HG03378 (cell line): ENCODE data around the gene KIAA1755.

Source experiments
- ATAC-seq: cut with Tn5 transposase; IDR thresholded peaks from one replicate; pipeline ENCODE4 v1.9.1; 2021; ENCODE audit warnings: mild to moderate bottlenecking, moderate library complexity; ENCODE audit not compliant: unreplicated experiment

Gene KIAA1755

GRCh38 chr20:38190936-38191371 lies 69.6 kb downstream of the KIAA1755 start:
- no peak for ATAC-seq

DNA sequence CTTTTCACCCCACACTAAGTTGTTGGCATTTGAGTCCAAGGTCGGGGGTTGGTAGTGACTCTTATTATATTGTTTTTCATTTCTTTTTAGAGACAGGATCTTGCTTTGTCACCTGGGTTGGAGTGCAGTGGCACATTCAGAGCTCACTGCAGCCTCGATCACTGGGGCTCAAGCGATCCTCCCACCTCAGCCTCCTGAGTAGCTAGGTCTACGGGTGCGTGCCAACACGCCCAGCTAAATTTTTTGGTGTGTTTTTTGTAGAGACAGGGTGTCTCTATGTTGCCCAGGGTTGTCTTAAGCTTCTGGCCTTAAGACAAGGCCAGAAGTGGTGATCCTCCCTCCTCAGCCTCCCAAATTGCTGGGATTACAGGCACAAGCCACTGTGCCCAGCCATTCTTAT lies 70.4 kb downstream of the KIAA1755 start:
- no peak for ATAC-seq

DNA sequence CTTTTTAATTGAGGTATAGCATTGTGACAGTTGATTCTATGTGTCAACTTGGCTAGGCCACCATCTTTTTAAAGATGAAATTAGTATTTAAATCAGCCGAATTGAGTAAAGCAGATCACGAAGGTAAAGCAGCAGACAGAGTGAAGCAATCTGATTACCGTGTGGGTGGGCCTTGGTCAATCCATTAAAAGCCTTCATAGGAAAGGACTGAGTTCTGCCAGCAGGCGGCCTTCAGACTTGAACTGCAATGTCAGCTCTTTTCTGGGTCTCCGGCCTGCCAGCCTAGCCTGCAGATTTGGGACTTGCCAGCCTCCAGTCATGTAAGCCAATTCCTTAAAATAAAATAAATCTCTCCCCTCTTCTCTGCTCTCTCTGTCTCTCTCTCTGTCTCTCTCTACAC lies 73.0 kb downstream of the KIAA1755 start:
- no peak for ATAC-seq

DNA sequence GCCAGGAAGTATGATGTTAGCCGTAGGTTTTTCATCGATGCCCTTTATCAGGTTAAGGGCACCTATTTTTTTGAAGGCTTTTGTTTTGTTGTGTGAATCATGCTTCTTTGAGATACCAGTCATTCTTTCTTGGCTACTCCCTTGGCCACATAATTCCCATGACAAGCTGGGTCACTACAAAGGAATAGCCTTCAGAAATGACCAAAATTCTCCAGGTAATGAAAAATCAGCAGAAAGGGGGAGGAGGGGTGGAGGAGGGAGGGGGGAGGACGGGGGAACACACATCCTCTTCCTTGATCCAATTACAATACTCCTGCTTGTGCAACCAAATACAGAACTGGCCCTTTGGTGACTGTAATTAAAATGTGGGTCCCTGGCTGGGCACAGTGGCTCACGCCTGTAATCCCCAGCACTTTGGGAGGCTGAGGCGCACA lies 73.7 kb downstream of the KIAA1755 start:
- ATAC-seq = no peak

DNA sequence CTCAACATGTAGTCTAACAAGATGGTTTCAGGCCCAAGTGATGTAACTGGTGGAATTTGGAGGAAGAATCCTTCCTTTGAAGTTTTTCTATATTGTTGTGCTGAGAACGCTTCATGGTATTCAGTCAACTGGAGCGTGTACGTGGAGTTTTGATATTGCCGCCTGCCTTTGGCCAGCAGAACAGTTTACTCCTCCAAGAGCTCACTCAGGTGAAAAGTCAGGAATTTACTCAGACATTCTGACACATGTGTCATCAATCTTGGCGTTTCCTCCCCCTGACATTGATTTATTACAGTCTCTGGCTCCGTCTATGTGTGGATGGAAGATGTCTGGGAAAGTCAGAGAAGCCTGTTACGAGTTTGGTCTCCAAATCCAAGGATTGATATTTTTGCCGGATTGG lies 76.4 kb downstream of the KIAA1755 start:
- no peak for ATAC-seq

DNA sequence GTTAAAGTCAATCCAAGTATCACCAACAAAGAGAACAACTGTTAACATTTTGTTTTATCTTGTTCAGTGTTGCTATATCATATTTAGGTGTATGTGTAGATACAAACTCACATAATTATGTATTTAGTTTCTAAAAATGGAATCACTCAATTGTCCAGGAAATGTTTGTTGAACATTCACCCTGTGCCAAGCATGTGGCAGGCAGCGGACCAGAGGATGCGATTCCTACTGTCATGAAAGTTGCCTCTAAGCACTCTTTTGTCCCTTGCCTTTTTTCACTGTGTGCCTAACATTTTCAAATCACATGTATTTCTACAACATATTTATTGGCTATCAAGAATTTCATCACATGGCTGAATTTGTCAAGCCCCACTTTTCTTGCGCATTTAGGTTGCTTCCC lies 78.6 kb downstream of the KIAA1755 start:
- no peak for ATAC-seq

DNA sequence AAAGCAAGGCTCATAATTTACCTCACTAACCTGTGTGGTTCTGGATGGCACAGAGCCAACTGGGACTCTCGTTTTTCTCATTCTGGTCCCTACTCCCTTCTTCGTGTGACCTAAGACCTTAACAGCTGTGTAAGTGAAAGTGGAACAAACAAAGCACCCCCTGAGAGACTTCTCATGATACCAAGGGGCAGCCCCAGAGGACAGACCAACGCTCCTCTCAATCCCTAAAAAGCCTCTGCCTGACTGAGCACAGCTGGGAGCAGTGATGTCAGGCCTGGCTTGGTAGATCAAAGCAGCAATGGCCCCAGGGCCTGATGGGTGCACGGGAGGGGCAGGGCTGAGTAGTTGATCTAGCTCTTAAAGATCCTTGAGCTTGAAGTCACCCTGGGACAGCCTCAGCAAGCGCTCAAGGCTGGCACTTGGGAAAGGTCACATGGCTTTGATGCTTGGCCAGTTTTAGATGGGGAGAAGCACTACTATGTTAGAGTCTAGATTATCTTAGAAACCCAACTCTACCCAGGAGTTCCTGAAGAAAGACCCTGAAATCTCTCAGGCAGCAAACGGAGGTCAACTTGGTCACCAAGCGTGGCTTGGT lies 79.2 kb downstream of the KIAA1755 start:
- ATAC-seq = no peak

- no peak for ATAC-seq
Measured at GRCh38 chr20:38180781-38181180, 79.8 kb downstream of the KIAA1755 start.

DNA sequence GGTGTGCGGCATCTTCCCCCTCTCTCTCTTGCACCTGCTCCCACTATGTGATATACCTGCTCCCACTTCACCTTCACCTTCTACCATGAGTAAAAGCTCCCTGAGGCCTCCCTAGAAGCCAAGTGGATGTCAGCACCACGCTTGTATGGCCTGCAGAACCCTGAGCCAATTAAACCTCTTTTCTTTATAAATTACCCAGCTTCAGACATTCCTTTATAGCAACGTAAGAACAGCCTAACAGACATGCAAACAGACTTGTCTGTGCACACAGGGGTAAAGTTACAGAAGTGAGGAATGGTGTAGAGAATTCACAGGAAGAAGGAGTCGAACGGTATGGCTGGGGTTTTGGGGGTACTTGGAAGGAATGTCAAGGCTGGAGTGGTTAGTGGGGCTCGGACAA lies 80.7 kb downstream of the KIAA1755 start:
- ATAC-seq = no peak

GRCh38 chr20:38178581-38178980 lies 82.0 kb downstream of the KIAA1755 start:
- no peak for ATAC-seq

- ATAC-seq = no peak
Measured at GRCh38 chr20:38178065-38178491, 82.5 kb downstream of the KIAA1755 start.

GRCh38 chr20:38177201-38177600 lies 83.3 kb downstream of the KIAA1755 start:
- no peak for ATAC-seq

GRCh38 chr20:38175304-38176180 lies 85.0 kb downstream of the KIAA1755 start:
- no peak for ATAC-seq

DNA sequence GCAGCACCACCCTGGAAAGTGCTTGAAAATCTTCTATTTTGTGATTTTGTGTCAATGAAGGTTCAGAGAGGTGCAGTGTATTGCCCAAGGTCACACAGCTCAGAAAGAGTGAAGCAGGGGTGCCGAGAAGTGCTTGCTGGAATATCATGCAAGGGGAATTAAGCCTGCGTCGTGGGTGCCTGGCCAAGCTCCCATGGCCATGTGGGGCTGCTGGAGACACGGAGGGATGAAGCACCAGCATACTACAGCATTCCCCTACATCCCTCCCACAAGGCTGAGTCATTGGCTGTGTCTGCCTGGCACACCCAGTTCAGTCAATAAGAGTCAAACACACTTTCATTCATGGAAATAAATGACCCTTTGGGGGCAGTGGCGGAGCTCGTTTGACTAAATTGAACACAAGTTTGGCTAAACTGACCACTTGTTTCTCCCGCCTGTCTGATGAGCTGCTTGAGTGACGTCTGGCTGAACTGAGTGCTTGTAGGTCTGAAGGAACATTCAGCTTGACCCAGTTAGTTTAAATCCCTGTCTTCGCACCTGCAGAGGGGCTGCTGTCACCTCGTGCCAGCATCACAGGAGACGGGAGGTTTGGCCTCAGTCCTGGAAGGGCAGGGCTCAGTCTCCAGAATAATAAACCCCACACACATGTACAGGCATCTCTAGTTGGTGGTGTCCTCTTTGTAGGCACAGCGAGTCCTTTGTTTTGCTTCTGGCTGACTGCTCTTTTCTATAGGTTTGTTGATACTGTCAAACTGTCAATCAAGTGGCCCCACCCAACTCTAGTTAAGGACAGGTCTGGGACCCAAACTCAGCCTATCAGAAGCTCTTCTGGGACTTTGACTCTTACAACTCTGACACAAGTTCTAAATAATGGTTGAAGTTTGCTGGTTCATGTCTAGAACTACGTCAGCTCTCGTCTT lies 87.0 kb downstream of the KIAA1755 start:
- ATAC-seq = no peak

- no peak for ATAC-seq
Measured at GRCh38 chr20:38172408-38172807, 88.1 kb downstream of the KIAA1755 start.

- ATAC-seq = no peak
Measured at GRCh38 chr20:38171675-38172043, 88.9 kb downstream of the KIAA1755 start.

GRCh38 chr20:38170826-38171674 lies 89.5 kb downstream of the KIAA1755 start:
- no peak for ATAC-seq

DNA sequence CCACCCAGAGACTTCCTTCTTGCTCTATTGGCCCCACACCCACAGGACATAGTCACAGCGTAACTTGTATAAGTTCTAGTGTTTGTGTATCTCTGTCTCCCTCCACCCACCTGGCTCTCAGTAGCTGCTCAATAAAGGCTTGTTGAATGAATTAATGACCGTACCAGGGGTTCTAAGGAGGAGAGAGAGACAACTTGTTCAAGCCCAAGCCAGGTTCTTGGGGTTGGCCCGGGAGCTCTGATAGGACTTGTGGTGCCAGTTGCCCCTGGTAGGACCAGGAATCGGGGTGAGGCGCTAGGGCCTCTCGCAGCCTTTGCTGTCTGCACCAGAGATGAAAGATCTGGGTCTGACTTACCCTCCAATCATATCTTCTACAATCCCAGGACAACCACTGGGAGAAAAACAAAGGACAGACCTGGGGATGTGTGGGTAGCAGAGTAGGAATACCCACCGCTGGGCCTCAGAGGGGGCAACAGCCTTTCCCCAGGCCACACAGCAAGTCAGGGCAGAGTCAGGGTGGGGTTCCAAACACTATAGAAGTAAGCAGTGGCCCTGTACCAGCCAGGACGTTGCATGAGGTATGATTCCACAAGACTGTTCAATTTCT lies 90.2 kb downstream of the KIAA1755 start:
- ATAC-seq = no peak

DNA sequence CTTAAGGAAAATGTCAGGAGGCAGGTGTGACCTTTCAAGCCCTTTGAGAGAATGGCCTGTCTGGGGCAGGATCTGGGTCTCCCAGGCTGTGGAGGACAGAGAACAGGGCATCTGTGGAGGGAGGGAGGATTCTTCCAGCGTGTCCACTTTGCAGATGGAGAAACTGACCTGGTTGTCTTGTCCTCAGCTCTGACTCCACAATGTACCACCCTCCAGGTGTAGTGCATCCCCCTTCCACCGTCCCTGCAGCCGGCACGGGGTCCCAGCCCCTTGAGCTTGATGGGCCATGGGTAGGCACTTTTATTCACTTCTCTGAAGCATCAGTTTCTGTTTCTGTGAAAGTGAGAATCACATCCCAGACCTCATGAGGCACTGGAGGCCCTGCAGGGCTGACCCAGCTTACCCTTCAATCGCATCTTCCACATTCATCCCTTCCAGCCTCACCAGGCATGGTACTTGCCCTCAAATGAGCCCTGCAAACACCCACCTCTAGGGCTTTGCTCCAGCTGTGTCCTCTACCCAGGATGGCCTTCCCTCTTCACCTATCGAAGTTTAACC lies 90.8 kb downstream of the KIAA1755 start:
- no peak for ATAC-seq
